CD4-positive, alpha-beta T cell (primary cell): ENCODE measurements around the gene PPL. TPM values are rescaled to one million over a fixed set of nuclear protein-coding genes. Genes with fewer than 3 reads are reported as not detected.
A peak's percentile ranks its signal among the peaks of the same experiment; 100 is the strongest.

Source experiments
- ATAC-seq: fragments of 200-7000 bp; cut with Tn5 transposase; one replicate; pipeline ENCODE4 v1.10.0; 2022; ENCODE audit warnings: mild to moderate bottlenecking; ENCODE audit not compliant: poor library complexity
- CTCF ChIA-PET: fragments of 350-600 bp; sonication (Branson Sonifier 250); formaldehyde crosslinking; loops from one replicate; lab custom pipeline; 2021; ENCODE audit warnings: antibody characterized with exemption, inconsistent platforms; lab: Charles Lee
- POLR2A ChIA-PET: fragments of 350-600 bp; sonication (Branson Sonifier 250); formaldehyde crosslinking; loops from one replicate; lab custom pipeline; 2021; ENCODE audit warnings: antibody characterized with exemption, inconsistent platforms; lab: Charles Lee
- DNase-seq, 14 experiments: peaks; one replicate each; pipeline ENCODE4 v3.0.0-alpha.2; 2013 to 2020; ENCODE audit warnings: mixed read lengths in 2 of 14
- H3K27ac ChIP-seq, 2 donors: one replicate each; pipeline versions ENCODE4 v1.5.1 to v1.7.0; 2013; ENCODE audit warnings: low read length in 2 of 2, low read depth in 1 of 2, mild to moderate bottlenecking in 1 of 2
- H3K27me3 ChIP-seq, 2 experiments: 1 replicate in 1 of 2; 2 replicates in 1 of 2; pipeline versions ENCODE4 v1.6.1 to v1.7.0; 2013; ENCODE audit warnings: low read length in 2 of 2, control low read depth in 1 of 2, mild to moderate bottlenecking in 1 of 2, moderate library complexity in 1 of 2; ENCODE audit not compliant: insufficient read depth in 2 of 2, control insufficient read depth in 1 of 2
- H3K36me3 ChIP-seq: one replicate; pipeline ENCODE4 v1.6.1; 2013; ENCODE audit warnings: low read length, control low read depth; ENCODE audit not compliant: insufficient read depth
- H3K4me1 ChIP-seq: one replicate; pipeline ENCODE4 v1.6.1; 2013; ENCODE audit warnings: low read length, control low read depth; ENCODE audit not compliant: insufficient read depth
- H3K4me3 ChIP-seq: one replicate; pipeline ENCODE4 v1.5.1; 2013; ENCODE audit warnings: mild to moderate bottlenecking, low read length, moderate library complexity
- H3K9me3 ChIP-seq, 2 experiments: 1 replicate in 1 of 2; 2 replicates in 1 of 2; pipeline versions ENCODE4 v1.6.1 to v1.7.0; 2013; ENCODE audit warnings: low read length in 2 of 2, mild to moderate bottlenecking in 2 of 2, control low read depth in 1 of 2, moderate library complexity in 1 of 2; ENCODE audit not compliant: control insufficient read depth in 1 of 2, insufficient read depth in 1 of 2
- H3K27ac Mint-ChIP-seq: one replicate; pipeline ENCODE4 v1.8.0; 2020; ENCODE audit warnings: mixed read lengths
- H3K27me3 Mint-ChIP-seq: one replicate; pipeline ENCODE4 v1.8.0; 2021; ENCODE audit warnings: mixed read lengths
- H3K36me3 Mint-ChIP-seq: one replicate; pipeline ENCODE4 v1.8.0; 2021; ENCODE audit warnings: low read depth, mixed read lengths
- H3K4me1 Mint-ChIP-seq: one replicate; pipeline ENCODE4 v1.8.0; 2021; ENCODE audit warnings: low read depth, mixed read lengths
- H3K4me3 Mint-ChIP-seq: one replicate; pipeline ENCODE4 v1.8.0; 2020; ENCODE audit warnings: mild to moderate bottlenecking, mixed read lengths
- H3K9me3 Mint-ChIP-seq: one replicate; pipeline ENCODE4 v1.8.0; 2020; ENCODE audit warnings: mixed read lengths
- CTCF ChIP-seq: fragments of 200-600 bp; IDR thresholded peaks from one replicate; pipeline ENCODE4 v1.8.0; 2022; ENCODE audit warnings: antibody characterized with exemption, mild to moderate bottlenecking
- intact Hi-C, 2 experiments: fragments of 100-400 bp; cut with DNase I in 1 of 2; cut with micrococcal nuclease in 1 of 2; formaldehyde crosslinking; loops; one replicate each; pipeline versions ENCODE4 v1.15.1 to v1.9.0; 2023 to 2025; cut with DNase I, micrococcal nuclease
- total RNA-seq, 174 experiments: library from RNA in 2 of 174; stranded (reverse) in 2 of 174; gene quantifications; one replicate each; pipeline ENCODE4 v1.2.3 and lab custom pipeline; 2021 to 2026

The PPL gene
- total RNA-seq, 2 experiments from 2014 or later: not detected

GRCh38 chr16:4864728-4865127 lies 72.2 kb downstream of the PPL start:
- Histone ChIP-seq H3K4me3 (no peak overlapping the region), H3K9me3 (no peaks in the 10 kb centered on the region), H3K4me1 (no peaks in the 10 kb centered on the region), H3K36me3 (peaks cover 63% of the 10 kb centered on the region), H3K27ac (no peak overlapping the region), H3K27me3 (no peaks in the 10 kb centered on the region)
- Mint-ChIP-seq H3K27ac (no peak overlapping the region), H3K9me3 (no peaks in the 10 kb centered on the region), H3K4me1 (peaks cover 23% of the 10 kb centered on the region), H3K36me3 (peaks cover 78% of the 10 kb centered on the region), H3K27me3 (no peaks in the 10 kb centered on the region), H3K4me3 (no peak overlapping the region)
- POLR2A ChIA-PET: no interaction called here
- CTCF ChIA-PET: no interaction called here
- TF ChIP-seq CTCF: no peak
- DNase-seq (no peak), ATAC-seq (no peak)
- intact Hi-C loops: no loop called here

- Histone ChIP-seq H3K4me1 (no peaks in the 10 kb centered on the region), H3K4me3 (no peak overlapping the region), H3K36me3 (peaks cover 72% of the 10 kb centered on the region), H3K27me3 (no peaks in the 10 kb centered on the region), H3K27ac (no peak overlapping the region), H3K9me3 (no peaks in the 10 kb centered on the region)
- Mint-ChIP-seq H3K27me3 (no peaks in the 10 kb centered on the region), H3K27ac (no peak overlapping the region), H3K4me1 (peaks cover 23% of the 10 kb centered on the region), H3K4me3 (no peak overlapping the region), H3K9me3 (no peaks in the 10 kb centered on the region), H3K36me3 (peaks cover 80% of the 10 kb centered on the region)
- DNase-seq (peak in 1 of 14 experiments; percentile 9), ATAC-seq (no peak)
- intact Hi-C loops: no loop called here
- ChIA-PET POLR2A (interaction anchor here (1.9 kb wide), 1 partner anchor 15 kb away, joined by 4 read pairs; the partner anchor contains the start of genes GLYR1 and UBN1), CTCF (no interaction called here)
- TF ChIP-seq CTCF: no peak
These were observed 74.3 kb downstream of the PPL start for GRCh38 chr16:4862639-4863038.

GRCh38 chr16:4860727-4861342 lies 76.1 kb downstream of the PPL start:
- H3K4me3 Mint-ChIP-seq: no peak overlapping the region
- Histone ChIP-seq H3K36me3 (peaks cover 73% of the 10 kb centered on the region), H3K9me3 (no peaks in the 10 kb centered on the region), H3K27ac (no peak overlapping the region), H3K4me3 (no peak overlapping the region), H3K27me3 (no peaks in the 10 kb centered on the region), H3K4me1 (no peaks in the 10 kb centered on the region)
- no peaks in the 10 kb centered on the region for H3K9me3 Mint-ChIP-seq
- no peak for ATAC-seq
- peaks cover 13% of the 10 kb centered on the region for H3K4me1 Mint-ChIP-seq
- POLR2A ChIA-PET: interaction anchor here (1.9 kb wide), 1 partner anchor 14 kb away, joined by 4 read pairs; the partner anchor contains the start of genes GLYR1 and UBN1
- intact Hi-C loops: no loop called here
- no peak overlapping the region for H3K27ac Mint-ChIP-seq
- DNase-seq: no peak
- CTCF ChIA-PET: no interaction called here
- no peak for TF ChIP-seq CTCF
- peaks cover 86% of the 10 kb centered on the region for H3K36me3 Mint-ChIP-seq
- H3K27me3 Mint-ChIP-seq: no peaks in the 10 kb centered on the region
